IMR-90 (cell line): ENCODE measurements around the gene MEF2C. TPM values are rescaled to one million over a fixed set of nuclear protein-coding genes. Genes with fewer than 3 reads are reported as not detected.

Experiments
- ATAC-seq: fragments of 200-7000 bp; cut with Tn5 transposase; 2 replicates; pipeline ENCODE4 v1.9.1; 2020; ENCODE audit warnings: low read depth, mild to moderate bottlenecking, moderate library complexity
- BruUV-seq: library from RNA; stranded (reverse); fragments of 400-500 nt; replicated peaks from 2 replicates; lab custom pipeline; 2021; lab: Mats Ljungman, UMichigan
- CTCF ChIA-PET: fragments of 300-600 bp; formaldehyde crosslinking; extraction: SDS; loops from one replicate; lab custom pipeline; 2021; ENCODE audit warnings: antibody characterized with exemption; lab: Yijun Ruan, JAX
- POLR2A ChIA-PET: fragments of 300-600 bp; sonication (Branson Sonifier 250); formaldehyde crosslinking; loops from one replicate; lab custom pipeline; 2022; ENCODE audit warnings: antibody characterized with exemption; ENCODE audit not compliant: unreplicated experiment; lab: Charles Lee
- DNase-seq: peaks from one replicate; pipeline ENCODE4 v3.0.0; 2013
- H2AFZ ChIP-seq: replicated peaks from 2 replicates; pipeline ENCODE3; 2013; ENCODE audit warnings: low read length, mild to moderate bottlenecking; ENCODE audit not compliant: poor library complexity
- H2AK5ac ChIP-seq: 2 replicates; pipeline ENCODE4 v1.6.1; 2013; ENCODE audit warnings: low read depth, low read length, inconsistent platforms
- H2AK9ac ChIP-seq: replicated peaks from 2 replicates; pipeline ENCODE3; 2013; ENCODE audit warnings: mild to moderate bottlenecking, low read depth, low read length, moderate library complexity; ENCODE audit not compliant: poor library complexity
- H2BK120ac ChIP-seq: 2 replicates; pipeline ENCODE4 v1.6.1; 2013; ENCODE audit warnings: low read depth, low read length, inconsistent platforms
- H2BK15ac ChIP-seq: 3 replicates; pipeline ENCODE4 v1.6.1; 2013; ENCODE audit warnings: low read depth, low read length, inconsistent platforms
- H2BK20ac ChIP-seq: 2 replicates; pipeline ENCODE4 v1.6.1; 2013; ENCODE audit warnings: low read depth, mild to moderate bottlenecking, inconsistent platforms, low read length, moderate library complexity
- H2BK5ac ChIP-seq: 2 replicates; pipeline ENCODE4 v1.6.1; 2013; ENCODE audit warnings: mild to moderate bottlenecking, low read depth, low read length, inconsistent platforms; ENCODE audit not compliant: poor library complexity, severe bottlenecking
- H3K14ac ChIP-seq: replicated peaks from 2 replicates; pipeline ENCODE4 v1.6.1; 2013; ENCODE audit warnings: low read depth, low read length, inconsistent platforms
- H3K18ac ChIP-seq: 2 replicates; pipeline ENCODE4 v1.6.1; 2013; ENCODE audit warnings: low read depth, low read length, control low read depth
- H3K23ac ChIP-seq: 2 replicates; pipeline ENCODE4 v1.6.1; 2013; ENCODE audit warnings: low read depth, low read length, inconsistent platforms
- H3K27ac ChIP-seq: 2 replicates; pipeline ENCODE4 v1.5.1; 2013; ENCODE audit warnings: mild to moderate bottlenecking, control low read depth, low read length; ENCODE audit not compliant: insufficient read depth
- H3K27me3 ChIP-seq: 2 replicates; pipeline ENCODE4 v1.6.1; 2013; ENCODE audit warnings: low read length; ENCODE audit not compliant: control insufficient read depth, insufficient read depth
- H3K36me3 ChIP-seq: 2 replicates; pipeline ENCODE4 v1.6.1; 2013; ENCODE audit warnings: low read length, mixed read lengths; ENCODE audit not compliant: control insufficient read depth, insufficient read depth
- H3K4ac ChIP-seq: 2 replicates; pipeline ENCODE4 v1.6.1; 2013; ENCODE audit warnings: low read depth, low read length, inconsistent platforms
- H3K4me1 ChIP-seq: 2 replicates; pipeline ENCODE4 v1.6.1; 2013; ENCODE audit warnings: low read length, mixed read lengths; ENCODE audit not compliant: control insufficient read depth, insufficient read depth
- H3K4me2 ChIP-seq: 2 replicates; pipeline ENCODE4 v1.6.1; 2013; ENCODE audit warnings: low read depth, mild to moderate bottlenecking, control low read depth, low read length, moderate library complexity
- H3K4me3 ChIP-seq: 2 replicates; pipeline ENCODE4 v1.5.1; 2013; ENCODE audit warnings: low read depth, mild to moderate bottlenecking, control low read depth, low read length, moderate library complexity; ENCODE audit not compliant: insufficient read depth
- H3K56ac ChIP-seq: 2 replicates; pipeline ENCODE4 v1.6.1; 2013; ENCODE audit warnings: low read length, inconsistent platforms; ENCODE audit not compliant: insufficient read depth; ENCODE audit errors: extremely low read depth
- H3K79me1 ChIP-seq, 2 experiments: 2 replicates each; pipeline ENCODE4 v1.6.1; 2013; ENCODE audit warnings: low read length in 2 of 2, inconsistent platforms in 1 of 2, low read depth in 1 of 2
- H3K9ac ChIP-seq: 2 replicates; pipeline ENCODE4 v1.6.1; 2013; ENCODE audit warnings: low read depth, low read length, control low read depth
- H3K9me1 ChIP-seq: 2 replicates; pipeline ENCODE4 v1.6.1; 2013; ENCODE audit warnings: low read length, inconsistent platforms; ENCODE audit not compliant: insufficient read depth
- H3K9me3 ChIP-seq: 2 replicates; pipeline ENCODE4 v1.6.1; 2013; ENCODE audit warnings: low read length; ENCODE audit not compliant: control insufficient read depth, insufficient read depth
- H4K20me1 ChIP-seq: 2 replicates; pipeline ENCODE4 v1.6.1; 2013; ENCODE audit warnings: low read length, inconsistent platforms; ENCODE audit not compliant: insufficient read depth
- H4K5ac ChIP-seq: 2 replicates; pipeline ENCODE4 v1.6.1; 2013; ENCODE audit warnings: mild to moderate bottlenecking, low read depth, low read length, control low read depth
- H4K8ac ChIP-seq, 2 experiments: 2 replicates each; pipeline ENCODE4 v1.6.1; 2013; ENCODE audit warnings: low read depth in 2 of 2, low read length in 2 of 2, control low read depth in 1 of 2, inconsistent platforms in 1 of 2
- H4K91ac ChIP-seq: 2 replicates; pipeline ENCODE4 v1.6.1; 2013; ENCODE audit warnings: low read depth, low read length, inconsistent platforms; ENCODE audit not compliant: insufficient read depth
- BHLHE40 ChIP-seq: fragments of 150-350 bp; IDR thresholded peaks from 2 replicates; pipeline ENCODE4 v1.6.1; 2016; ENCODE audit warnings: mild to moderate bottlenecking, low read depth, low read length
- CEBPB ChIP-seq: IDR thresholded peaks from 2 replicates; pipeline ENCODE4 v1.6.1; 2012; ENCODE audit warnings: low read depth, low read length, improper control_type of control experiment
- CTCF ChIP-seq: conservative IDR thresholded peaks from 2 replicates; pipeline ENCODE4 v1.5.1; 2012; ENCODE audit warnings: mild to moderate bottlenecking, low read depth, low read length, improper control_type of control experiment
- ELK1 ChIP-seq: fragments of 150-350 bp; IDR thresholded peaks from 2 replicates; pipeline ENCODE4 v1.6.1; 2016; ENCODE audit warnings: low read depth, mild to moderate bottlenecking, low read length, moderate library complexity, borderline replicate concordance
- FOS ChIP-seq: fragments of 150-350 bp; IDR thresholded peaks from 2 replicates; pipeline ENCODE4 v1.6.1; 2016; ENCODE audit warnings: low read depth, low read length
- MAFK ChIP-seq: IDR thresholded peaks from 2 replicates; pipeline ENCODE4 v1.6.1; 2012; ENCODE audit warnings: low read depth, low read length, improper control_type of control experiment
- MAZ ChIP-seq: IDR thresholded peaks from 2 replicates; pipeline ENCODE4 v1.6.1; 2012; ENCODE audit warnings: low read depth, mild to moderate bottlenecking, low read length, improper control_type of control experiment, moderate library complexity, borderline replicate concordance
- MXI1 ChIP-seq: IDR thresholded peaks from 2 replicates; pipeline ENCODE4 v1.6.1; 2012; ENCODE audit warnings: low read depth, mild to moderate bottlenecking, low read length, moderate library complexity, borderline replicate concordance
- NFE2L2 ChIP-seq: fragments of 150-350 bp; IDR thresholded peaks from 2 replicates; pipeline ENCODE4 v1.6.1; 2016; ENCODE audit warnings: low read depth, mild to moderate bottlenecking, low read length
- POLR2A ChIP-seq: IDR thresholded peaks from 2 replicates; pipeline ENCODE4 v1.6.1; 2012; ENCODE audit warnings: mild to moderate bottlenecking, low read depth, low read length
- RCOR1 ChIP-seq: IDR thresholded peaks from 2 replicates; pipeline ENCODE4 v1.6.1; 2012; ENCODE audit warnings: mild to moderate bottlenecking, low read length, improper control_type of control experiment; ENCODE audit not compliant: insufficient replicate concordance
- RFX5 ChIP-seq: IDR thresholded peaks from 2 replicates; pipeline ENCODE4 v1.8.0; 2012; ENCODE audit warnings: low read depth, mild to moderate bottlenecking, low read length, moderate library complexity
- SMC3 ChIP-seq: fragments of 150-350 bp; IDR thresholded peaks from 2 replicates; pipeline ENCODE4 v1.6.1; 2016; ENCODE audit warnings: low read depth, mild to moderate bottlenecking, antibody characterized with exemption, low read length, moderate library complexity
- WGBS, 2 experiments: methylation state at CpG; one replicate each; pipeline versions ENCODE4 v1.1.5 to v1.1.7; 2013; ENCODE audit warnings: missing lambda C conversion rate in 2 of 2; ENCODE audit not compliant: insufficient read length in 1 of 2; ENCODE audit errors: extremely low coverage in 2 of 2; 5-methylcytosine and 5-hydroxymethylcytosine counted together
- dilution Hi-C: fragments of 300-500 bp; cut with HindIII; formaldehyde crosslinking; loops from one replicate; pipeline ENCODE4 v1.14.3; 2018; ENCODE audit warnings: low sequenced_read_pairs; ENCODE audit not compliant: unreplicated experiment
- in situ Hi-C: fragments of 300-500 bp; cut with MboI; formaldehyde crosslinking; loops from 3 replicates; pipeline ENCODE4 v1.14.3; 2019; ENCODE audit warnings: low sequenced_read_pairs, inconsistent platforms, mixed read lengths
- intact Hi-C: fragments of 100-400 bp; cut with micrococcal nuclease; formaldehyde crosslinking; loops from 2 replicates; pipeline ENCODE4 v1.10.0; 2022
- polyA plus RNA-seq, 3 experiments: library from polyadenylated mRNA; depleted of rRNA; stranded (reverse); fragments of >200 nt; gene quantifications; 2 replicates each; pipeline ENCODE4 v1.2.3, GENCODE V29; 2012; ENCODE audit warnings: low replicate concordance in 1 of 3
- total RNA-seq: library from RNA; depleted of rRNA; stranded (reverse); fragments of >200 nt; gene quantifications from 2 replicates; pipeline ENCODE4 v1.2.3, GENCODE V29; 2012
- TF ChIP-seq, protein P1 (sequence below): fragments of 150-350 bp; IDR thresholded peaks from 2 replicates; pipeline ENCODE4 v1.6.1; 2017; ENCODE audit warnings: mild to moderate bottlenecking, antibody characterized with exemption, low read length, low read depth

The MEF2C gene
- total and polyA plus RNA-seq, 2 of the 4 experiments (the other 2 are of a cell fraction): 1.5 to 6.8 TPM

GRCh38 chr5:88875341-88876234 is 7.4 kb downstream of the MEF2C start:
- dilution Hi-C loops: no loop called here
- no peak overlapping the region for H3K27ac ChIP-seq
- H2BK5ac ChIP-seq: no peak overlapping the region
- H2BK120ac ChIP-seq: no peak overlapping the region
- H3K4me3 ChIP-seq: no peak overlapping the region
- no peak overlapping the region for H2AK9ac ChIP-seq
- ChIA-PET POLR2A (no interaction called here), CTCF (no interaction called here)
- no peak overlapping the region for H2AFZ ChIP-seq
- H4K20me1 ChIP-seq: no peaks in the 10 kb centered on the region
- in situ Hi-C loops: no loop called here
- no peak overlapping the region for H3K18ac ChIP-seq
- H4K91ac ChIP-seq: no peak overlapping the region
- WGBS, 2 experiments: no CpG with 5 or more reads among the region's 5 CpGs
- H3K9me3 ChIP-seq: no peaks in the 10 kb centered on the region
- no TSS peak for BruUV-seq
- ATAC-seq (no peak), DNase-seq (no peak)
- H3K9ac ChIP-seq: no peak overlapping the region
- H3K56ac ChIP-seq: no peak overlapping the region
- H3K9me1 ChIP-seq: no peaks in the 10 kb centered on the region
- TF ChIP-seq RFX5: no peak
- no peak for TF ChIP-seq POLR2A
- TF ChIP-seq MAZ: no peak
- TF ChIP-seq RCOR1: no peak
- no peak for TF ChIP-seq MAFK
- TF ChIP-seq CTCF: no peak
- no peak for TF ChIP-seq CEBPB
- TF ChIP-seq NFE2L2: no peak
- no peak for TF ChIP-seq MXI1
- TF ChIP-seq ELK1: no peak
- TF ChIP-seq, protein P1, sequence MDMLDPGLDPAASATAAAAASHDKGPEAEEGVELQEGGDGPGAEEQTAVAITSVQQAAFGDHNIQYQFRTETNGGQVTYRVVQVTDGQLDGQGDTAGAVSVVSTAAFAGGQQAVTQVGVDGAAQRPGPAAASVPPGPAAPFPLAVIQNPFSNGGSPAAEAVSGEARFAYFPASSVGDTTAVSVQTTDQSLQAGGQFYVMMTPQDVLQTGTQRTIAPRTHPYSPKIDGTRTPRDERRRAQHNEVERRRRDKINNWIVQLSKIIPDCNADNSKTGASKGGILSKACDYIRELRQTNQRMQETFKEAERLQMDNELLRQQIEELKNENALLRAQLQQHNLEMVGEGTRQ: no peak
- TF ChIP-seq FOS: no peak
- TF ChIP-seq BHLHE40: no peak
- no peak for TF ChIP-seq SMC3
- no peaks in the 10 kb centered on the region for H3K36me3 ChIP-seq
- H3K4me1 ChIP-seq: no peaks in the 10 kb centered on the region
- H3K79me1 ChIP-seq: 0 out of 4 replicates have a peak, but pooled peaks cover 0 to 4% of the 10 kb centered on the region in 2 experiments
- H2BK15ac ChIP-seq: no peak overlapping the region
- H3K23ac ChIP-seq: peak overlapping the region; percentile 65; the same call in 1 of the 2 replicates
- no peak overlapping the region for H4K5ac ChIP-seq
- H2AK5ac ChIP-seq: no peak overlapping the region
- no peak overlapping the region for H4K8ac ChIP-seq
- intact Hi-C loops: no loop called here
- no peak overlapping the region for H3K4ac ChIP-seq
- peak overlapping the region; percentile 45; the same call in 1 of the 2 replicates for H3K4me2 ChIP-seq
- no peak overlapping the region for H2BK20ac ChIP-seq
- no peaks in the 10 kb centered on the region for H3K27me3 ChIP-seq
- no peak overlapping the region for H3K14ac ChIP-seq
